RPMI7951 (cell line): Measurements from ENCODE around the gene REV1. TPM values are rescaled to one million over a fixed set of nuclear protein-coding genes. Genes with fewer than 3 reads are reported as not detected.
"Not testable (repeated sequence)": the region's sequence is repeated elsewhere in the genome, so short reads cannot be mapped to it uniquely, and the experiment has no call there.

Source experiments
- DNase-seq: peaks from one replicate; pipeline ENCODE4 v3.0.0-alpha.2; 2012; ENCODE audit warnings: low read depth
- total RNA-seq: library from RNA; depleted of rRNA; stranded (reverse); fragments of >200 nt; shearing (Covaris generic); gene quantifications from 2 replicates; pipeline ENCODE4 v1.2.3, GENCODE V29; 2014; rRNA removed

The REV1 gene
- total RNA-seq, 1 experiment from 2014 or later: 18.0 TPM

- not testable (repeated sequence) for DNase-seq
Observed at GRCh38 chr2:99354825-99355224, 135.0 kb downstream of the REV1 start.

DNA sequence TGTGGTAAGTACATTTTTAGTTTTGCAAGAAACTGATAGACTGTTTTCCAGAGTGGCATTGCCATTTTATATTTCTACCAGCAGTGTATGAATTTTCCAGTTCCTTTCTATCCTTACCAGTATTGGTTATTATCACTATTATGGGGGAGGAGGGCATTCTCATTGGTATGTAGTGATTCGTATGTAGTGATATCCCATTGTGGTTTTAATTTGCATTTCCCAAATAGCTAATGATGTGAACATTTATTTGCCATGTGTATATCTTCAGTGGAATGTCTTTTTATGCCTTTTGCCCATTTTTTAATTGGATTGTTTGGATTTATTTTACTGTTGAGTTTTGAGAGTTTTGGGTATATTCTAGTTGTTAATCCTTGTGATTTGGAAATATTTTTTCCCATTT is 135.7 kb downstream of the REV1 start:
- peak; percentile 3 for DNase-seq

Other genes with a start within 250 kb of the REV1 start
- gene LYG2, start 234.4 kb downstream of the REV1 start, total RNA-seq: not detected in 2 replicates
- 0.49 and 2.4 TPM in 2 replicates for gene LYG1, start 188.8 kb downstream of the REV1 start, total RNA-seq
- 146 and 151 TPM in 2 replicates for gene TXNDC9, start 153.7 kb downstream of the REV1 start, total RNA-seq
- 18.2 and 19.5 TPM in 2 replicates for gene EIF5B, start 152.6 kb downstream of the REV1 start, total RNA-seq